H9 (cell line): ENCODE results near the gene IL36B. TPM values are rescaled to one million over a fixed set of nuclear protein-coding genes. Genes with fewer than 3 reads are reported as not detected.

ENCODE experiments used
- DNase-seq: peaks from one replicate; pipeline ENCODE4 v3.0.0-alpha.2; 2017
- H2AFZ ChIP-seq: one replicate; pipeline ENCODE4 v1.6.1; 2013; ENCODE audit warnings: mild to moderate bottlenecking, low read length, control low read depth, moderate library complexity
- H2AK5ac ChIP-seq: 2 replicates; pipeline ENCODE4 v1.6.1; 2013; ENCODE audit warnings: low read length, control low read depth, mixed read lengths; ENCODE audit not compliant: insufficient read length
- H2BK120ac ChIP-seq: one replicate; pipeline ENCODE4 v1.6.1; 2013; ENCODE audit warnings: low read depth, mild to moderate bottlenecking, low read length, control low read depth, inconsistent platforms; ENCODE audit not compliant: poor library complexity, severe bottlenecking
- H2BK12ac ChIP-seq: 2 replicates; pipeline ENCODE4 v1.6.1; 2013; ENCODE audit warnings: low read length, control low read depth, mixed read lengths, low read depth; ENCODE audit not compliant: insufficient read length
- H2BK15ac ChIP-seq: 2 replicates; pipeline ENCODE4 v1.6.1; 2013; ENCODE audit warnings: low read depth, low read length, control low read depth
- H2BK20ac ChIP-seq: one replicate; pipeline ENCODE4 v1.6.1; 2013; ENCODE audit warnings: low read depth, mild to moderate bottlenecking, low read length, control low read depth, inconsistent platforms; ENCODE audit not compliant: poor library complexity, severe bottlenecking
- H2BK5ac ChIP-seq: 2 replicates; pipeline ENCODE4 v1.6.1; 2013; ENCODE audit warnings: low read length, control low read depth, mixed read lengths; ENCODE audit not compliant: insufficient read length
- H3K14ac ChIP-seq: 2 replicates; pipeline ENCODE4 v1.6.1; 2013; ENCODE audit warnings: low read length, control low read depth; ENCODE audit not compliant: insufficient read depth
- H3K18ac ChIP-seq: 2 replicates; pipeline ENCODE4 v1.6.1; 2013; ENCODE audit warnings: low read depth, mild to moderate bottlenecking, mixed read lengths, low read length, control low read depth; ENCODE audit not compliant: insufficient read length
- H3K23ac ChIP-seq: 2 replicates; pipeline ENCODE4 v1.6.1; 2013; ENCODE audit warnings: low read length, control low read depth, mixed read lengths, low read depth; ENCODE audit not compliant: insufficient read length
- H3K23me2 ChIP-seq: 2 replicates; pipeline ENCODE4 v1.6.1; 2013; ENCODE audit warnings: low read depth, mild to moderate bottlenecking, mixed read lengths, low read length, control low read depth; ENCODE audit not compliant: insufficient read length, poor library complexity, severe bottlenecking
- H3K27ac ChIP-seq: 2 replicates; pipeline ENCODE4 v1.5.1; 2013; ENCODE audit warnings: low read length, control low read depth, mixed read lengths, low read depth; ENCODE audit not compliant: insufficient read length
- H3K27me3 ChIP-seq: 2 replicates; pipeline ENCODE4 v1.6.1; 2013; ENCODE audit warnings: low read length, control low read depth, inconsistent platforms; ENCODE audit not compliant: insufficient read depth
- H3K4ac ChIP-seq: 2 replicates; pipeline ENCODE4 v1.6.1; 2013; ENCODE audit warnings: low read depth, mild to moderate bottlenecking, control low read depth, inconsistent platforms, low read length, moderate library complexity
- H3K4me1 ChIP-seq: 2 replicates; pipeline ENCODE4 v1.6.1; 2013; ENCODE audit warnings: low read length, control low read depth, inconsistent platforms; ENCODE audit not compliant: insufficient read depth
- H3K4me2 ChIP-seq: 2 replicates; pipeline ENCODE4 v1.6.1; 2013; ENCODE audit warnings: low read length, control low read depth, mixed read lengths; ENCODE audit not compliant: insufficient read length, insufficient read depth
- H3K56ac ChIP-seq: 2 replicates; pipeline ENCODE4 v1.6.1; 2013; ENCODE audit warnings: low read depth, mild to moderate bottlenecking, mixed read lengths, low read length, control low read depth; ENCODE audit not compliant: insufficient read length
- H3K79me1 ChIP-seq: 2 replicates; pipeline ENCODE4 v1.6.1; 2013; ENCODE audit warnings: low read depth, mild to moderate bottlenecking, moderate library complexity, low read length, control low read depth, inconsistent platforms; ENCODE audit not compliant: insufficient read depth, poor library complexity, severe bottlenecking
- H3K79me2 ChIP-seq: 2 replicates; pipeline ENCODE4 v1.6.1; 2013; ENCODE audit warnings: low read length, control low read depth, inconsistent platforms; ENCODE audit not compliant: insufficient read depth
- H3K9ac ChIP-seq: 2 replicates; pipeline ENCODE4 v1.6.1; 2013; ENCODE audit warnings: low read length, control low read depth, mixed read lengths; ENCODE audit not compliant: insufficient read length; ENCODE audit errors: extremely low read depth
- H3K9me3 ChIP-seq: one replicate; pipeline ENCODE4 v1.6.1; 2013; ENCODE audit warnings: low read depth, low read length, inconsistent platforms; ENCODE audit not compliant: control insufficient read depth
- H3T11ph ChIP-seq: one replicate; pipeline ENCODE4 v1.6.1; 2013; ENCODE audit warnings: mild to moderate bottlenecking, low read length, control low read depth, inconsistent platforms
- H4K20me1 ChIP-seq: one replicate; pipeline ENCODE4 v1.6.1; 2013; ENCODE audit not compliant: control insufficient read depth, insufficient read length, insufficient read depth
- H4K5ac ChIP-seq: 2 replicates; pipeline ENCODE4 v1.6.1; 2013; ENCODE audit warnings: low read depth, mild to moderate bottlenecking, mixed read lengths, low read length, control low read depth; ENCODE audit not compliant: insufficient read length
- H4K8ac ChIP-seq: replicated peaks from 2 replicates; pipeline ENCODE4 v1.6.1; 2013; ENCODE audit warnings: low read length, control low read depth, mixed read lengths, low read depth; ENCODE audit not compliant: insufficient read length
- H4K91ac ChIP-seq: 2 replicates; pipeline ENCODE4 v1.6.1; 2013; ENCODE audit warnings: low read depth, mild to moderate bottlenecking, moderate library complexity, mixed read lengths, low read length, control low read depth; ENCODE audit not compliant: insufficient read length
- H3K27ac Mint-ChIP-seq, 3 experiments: 2 replicates in 2 of 3; 3 replicates in 1 of 3; pipeline ENCODE4 v1.8.0; 2020 to 2021; ENCODE audit warnings: mixed read lengths in 3 of 3, mild to moderate bottlenecking in 1 of 3, moderate library complexity in 1 of 3
- H3K27me3 Mint-ChIP-seq: 2 replicates; pipeline ENCODE4 v1.8.0; 2021; ENCODE audit warnings: low read depth, mild to moderate bottlenecking, moderate library complexity, mixed read lengths
- H3K36me3 Mint-ChIP-seq, 3 experiments: 2 replicates in 2 of 3; 3 replicates in 1 of 3; pipeline ENCODE4 v1.8.0; 2020 to 2021; ENCODE audit warnings: low read depth in 3 of 3, mixed read lengths in 3 of 3; ENCODE audit not compliant: insufficient read depth in 1 of 3
- H3K4me1 Mint-ChIP-seq, 2 experiments: 2 replicates each; pipeline ENCODE4 v1.8.0; 2020; ENCODE audit warnings: mixed read lengths in 2 of 2
- H3K4me3 Mint-ChIP-seq, 2 experiments: 2 replicates in 1 of 2; 3 replicates in 1 of 2; pipeline ENCODE4 v1.8.0; 2020 to 2021; ENCODE audit warnings: mild to moderate bottlenecking in 2 of 2, mixed read lengths in 2 of 2, moderate library complexity in 1 of 2
- H3K9me3 Mint-ChIP-seq, 2 experiments: 2 replicates in 1 of 2; 3 replicates in 1 of 2; pipeline ENCODE4 v1.8.0; 2020; ENCODE audit warnings: mild to moderate bottlenecking in 2 of 2, mixed read lengths in 2 of 2, moderate library complexity in 1 of 2
- CTCF ChIP-seq: fragments of 200-600 bp; sonication (generic); conservative IDR thresholded peaks from 3 replicates; pipeline ENCODE4 v1.8.0; 2021; ENCODE audit warnings: antibody characterized with exemption, mild to moderate bottlenecking
- WGBS: extraction: QIAGEN DNeasy Blood & Tissue Kit; methylation state at CpG from one replicate; pipeline ENCODE4 v1.1.7; 2013; ENCODE audit warnings: missing lambda C conversion rate, low lambda C conversion rate, mixed read lengths; ENCODE audit not compliant: insufficient read length; ENCODE audit errors: extremely low coverage; 5-methylcytosine and 5-hydroxymethylcytosine counted together
- total RNA-seq: library from RNA; stranded (reverse); gene quantifications from 2 replicates; pipeline ENCODE4 v1.2.1, GENCODE V29; 2021

Gene IL36B
- total RNA-seq, 1 experiment from 2014 or later: not detected

- no peak overlapping the region for H4K91ac ChIP-seq
- H3K4me1 ChIP-seq: no peaks in the 10 kb centered on the region
- no peak for TF ChIP-seq CTCF
- no peaks in the 10 kb centered on the region for H4K20me1 ChIP-seq
- peaks cover 45% of the 10 kb centered on the region for H3K27me3 Mint-ChIP-seq
- H2BK12ac ChIP-seq: no peak overlapping the region
- H4K8ac ChIP-seq: no peak overlapping the region
- no peak overlapping the region for H2BK120ac ChIP-seq
- no peaks in the 10 kb centered on the region for H3K79me2 ChIP-seq
- H3K18ac ChIP-seq: no peak overlapping the region
- H2BK5ac ChIP-seq: no peak overlapping the region
- H2BK20ac ChIP-seq: no peak overlapping the region
- no peak overlapping the region for H2AK5ac ChIP-seq
- no peaks in the 10 kb centered on the region for H3K79me1 ChIP-seq
- WGBS: no CpG with 5 or more reads among the region's 5 CpGs
- peak overlapping the region in 1 of 3 experiments; percentile 86; a peak in 1 of 7 replicates for H3K27ac Mint-ChIP-seq
- H3K23ac ChIP-seq: no peak overlapping the region
- no peaks in the 10 kb centered on the region for H3K27me3 ChIP-seq
- no peaks in the 10 kb centered on the region for H3K36me3 Mint-ChIP-seq
- no peak overlapping the region for H4K5ac ChIP-seq
- no peaks in the 10 kb centered on the region for H3K9me3 ChIP-seq
- peaks cover 0 to 7% of the 10 kb centered on the region in 2 experiments; a peak in 2 of 5 replicates for H3K9me3 Mint-ChIP-seq
- H3K14ac ChIP-seq: no peak overlapping the region
- no peak overlapping the region for H3K9ac ChIP-seq
- peaks cover 5 to 9% of the 10 kb centered on the region in 2 experiments for H3K4me1 Mint-ChIP-seq
- no peak for DNase-seq
- no peak overlapping the region for H2BK15ac ChIP-seq
- no peak overlapping the region for H3K4ac ChIP-seq
- H3K23me2 ChIP-seq: no peaks in the 10 kb centered on the region
- no peak overlapping the region for H3T11ph ChIP-seq
- no peak overlapping the region for H3K56ac ChIP-seq
- H3K27ac ChIP-seq: no peak overlapping the region
- H3K4me2 ChIP-seq: no peak overlapping the region
- H3K4me3 Mint-ChIP-seq: no peak overlapping the region
- no peak overlapping the region for H2AFZ ChIP-seq
These were observed 22.4 kb upstream of the IL36B start for GRCh38 chr2:113075030-113075429.
